Stimulated activated CD4-positive, alpha-beta T cell treated with anti-CD3 and anti-CD28 coated beads, TNF-alpha, amount 100 ng/mL, for 1 hour (primary cell): ENCODE measurements around the gene BNIP3.
"Not testable (repeated sequence)": the region's sequence is repeated elsewhere in the genome, so short reads cannot be mapped to it uniquely, and the experiment has no call there.

ENCODE experiments used
- DNase-seq, 3 donors: peaks; one replicate each; pipeline ENCODE4 v3.0.0-alpha.2; 2020; ENCODE audit warnings: low read depth in 3 of 3, low spot score in 1 of 3

The BNIP3 gene

GRCh38 chr10:132002004-132002403, 20.3 kb upstream of the BNIP3 start:
- DNase-seq, result no peak

GRCh38 chr10:132001238-132001972, 19.7 kb upstream of the BNIP3 start:
- no peak for DNase-seq

- no peak for DNase-seq
Measured at GRCh38 chr10:131998845-131999681, 17.3 kb upstream of the BNIP3 start.

- no peak for DNase-seq
Measured at GRCh38 chr10:131998050-131998844, 16.5 kb upstream of the BNIP3 start.

GRCh38 chr10:131997366-131998049, 15.8 kb upstream of the BNIP3 start:
- DNase-seq, result no peak

- DNase-seq, result no peak
Measured at GRCh38 chr10:131996466-131997365, 15.0 kb upstream of the BNIP3 start.

- DNase-seq, result no peak
Measured at GRCh38 chr10:131994435-131994834, 12.7 kb upstream of the BNIP3 start.

GRCh38 chr10:131993275-131993674, 11.6 kb upstream of the BNIP3 start:
- no peak for DNase-seq

- DNase-seq, result no peak
Measured at GRCh38 chr10:131991726-131992125, 10.0 kb upstream of the BNIP3 start.

GRCh38 chr10:131987786-131988185, 6.1 kb upstream of the BNIP3 start:
- not testable (repeated sequence) for DNase-seq

- DNase-seq, result not testable (repeated sequence)
Measured at GRCh38 chr10:131987301-131987700, 5.6 kb upstream of the BNIP3 start.

- DNase-seq, result not testable (repeated sequence)
Measured at GRCh38 chr10:131986851-131987250, 5.1 kb upstream of the BNIP3 start.

GRCh38 chr10:131983780-131984179, 2.1 kb upstream of the BNIP3 start:
- DNase-seq, result no peak

- DNase-seq, result no peak
Measured at GRCh38 chr10:131982796-131983195, 1.1 kb upstream of the BNIP3 start.

- no peak for DNase-seq
Measured at GRCh38 chr10:131982185-131982756, 548 bp upstream of the BNIP3 start.

- no peak for DNase-seq
Measured at GRCh38 chr10:131980761-131981428, 828 bp downstream of the BNIP3 start.

GRCh38 chr10:131980321-131980720, 1.4 kb downstream of the BNIP3 start:
- no peak for DNase-seq

- no peak for DNase-seq
Measured at GRCh38 chr10:131979821-131980270, 1.9 kb downstream of the BNIP3 start.

GRCh38 chr10:131979336-131979735, 2.4 kb downstream of the BNIP3 start:
- DNase-seq, result no peak
